DLD1 (cell line): Measurements from ENCODE around the gene TTC33.
"Not testable (repeated sequence)": the region's sequence is repeated elsewhere in the genome, so short reads cannot be mapped to it uniquely, and the experiment has no call there.

Experiments
- in situ Hi-C: cut with HindIII; loops from 2 replicates; pipeline ENCODE4 v1.10.0; 2017; ENCODE audit warnings: low sequenced_read_pairs

The TTC33 gene

GRCh38 chr5:40654377-40654991, 101.3 kb downstream of the TTC33 start:
- in situ Hi-C loops = no loop called here

- in situ Hi-C loops = no loop called here
Observed at GRCh38 chr5:40653221-40654022, 102.3 kb downstream of the TTC33 start.

GRCh38 chr5:40652441-40653220, 103.1 kb downstream of the TTC33 start:
- in situ Hi-C loops = no loop called here

GRCh38 chr5:40651201-40651600, 104.6 kb downstream of the TTC33 start:
- in situ Hi-C loops = no loop called here

- in situ Hi-C loops = no loop called here
Observed at GRCh38 chr5:40649463-40650030, 106.2 kb downstream of the TTC33 start.

- in situ Hi-C loops = no loop called here
Observed at GRCh38 chr5:40648150-40648549, 107.6 kb downstream of the TTC33 start.

GRCh38 chr5:40646266-40646665, 109.5 kb downstream of the TTC33 start:
- in situ Hi-C loops = no loop called here

GRCh38 chr5:40639531-40639930, 116.2 kb downstream of the TTC33 start:
- in situ Hi-C loops = not testable (repeated sequence)

- in situ Hi-C loops = no loop called here
Observed at GRCh38 chr5:40634593-40634992, 121.2 kb downstream of the TTC33 start.

- in situ Hi-C loops = no loop called here
Observed at GRCh38 chr5:40634154-40634553, 121.6 kb downstream of the TTC33 start.

- in situ Hi-C loops = no loop called here
Observed at GRCh38 chr5:40631236-40631635, 124.5 kb downstream of the TTC33 start.

- in situ Hi-C loops = no loop called here
Observed at GRCh38 chr5:40630126-40630525, 125.6 kb downstream of the TTC33 start.

- in situ Hi-C loops = no loop called here
Observed at GRCh38 chr5:40628407-40628806, 127.4 kb downstream of the TTC33 start.

GRCh38 chr5:40627706-40628105, 128.1 kb downstream of the TTC33 start:
- in situ Hi-C loops = no loop called here

- in situ Hi-C loops = no loop called here
Observed at GRCh38 chr5:40626801-40627200, 129.0 kb downstream of the TTC33 start.

GRCh38 chr5:40623480-40624420, 132.0 kb downstream of the TTC33 start:
- in situ Hi-C loops = no loop called here

- in situ Hi-C loops = no loop called here
Observed at GRCh38 chr5:40622463-40623252, 133.1 kb downstream of the TTC33 start.

GRCh38 chr5:40619421-40619820, 136.3 kb downstream of the TTC33 start:
- in situ Hi-C loops = no loop called here

- in situ Hi-C loops = no loop called here
Observed at GRCh38 chr5:40618926-40619325, 136.8 kb downstream of the TTC33 start.
